HCT116 (cell line): ENCODE data around the gene ETV5. TPM values are rescaled to one million over a fixed set of nuclear protein-coding genes. Genes with fewer than 3 reads are reported as not detected.

ENCODE experiments used
- ATAC-seq: fragments of 200-7000 bp; cut with Tn5 transposase; 2 replicates; pipeline ENCODE4 v1.9.1; 2020; ENCODE audit warnings: mild to moderate bottlenecking, moderate library complexity
- BruUV-seq: library from RNA; stranded (reverse); fragments of 400-500 nt; replicated peaks from 2 replicates; lab custom pipeline; 2021; lab: Mats Ljungman, UMichigan
- CTCF ChIA-PET: fragments of 300-600 bp; sonication (Branson Sonifier 250); formaldehyde crosslinking; loops from one replicate; lab custom pipeline; 2021; ENCODE audit warnings: antibody characterized with exemption; lab: Charles Lee
- POLR2A ChIA-PET: fragments of 300-600, 350-600 bp; sonication (Branson Sonifier 250); formaldehyde crosslinking; loops from one replicate; lab custom pipeline; 2021; ENCODE audit warnings: antibody characterized with exemption; lab: Charles Lee
- RAD21 ChIA-PET, 2 experiments: fragments of 300-600 bp; sonication (Branson Sonifier 250); formaldehyde crosslinking; loops; one replicate each; lab custom pipeline; 2023; ENCODE audit warnings: low total read pairs in 2 of 2; ENCODE audit not compliant: uncharacterized antibody in 2 of 2, unreplicated experiment in 2 of 2, low non-redundant PET in 1 of 2; lab: Charles Lee
- DNase-seq: peaks from one replicate; pipeline ENCODE4 v3.0.0-alpha.2; 2010; ENCODE audit warnings: low read depth, low spot score
- H2AFZ ChIP-seq: fragments of 200-600 bp; shearing (Covaris generic), sonication (generic); 2 replicates; pipeline ENCODE4 v1.6.1; 2017; ENCODE audit warnings: low read depth, mixed run types, mixed read lengths, antibody characterized with exemption, low read length; ENCODE audit not compliant: poor library complexity, severe bottlenecking
- H3K27ac ChIP-seq: 2 replicates; pipeline ENCODE4 v1.5.1; 2012; ENCODE audit warnings: low read depth, low read length
- H3K27me3 ChIP-seq: fragments of 200-600 bp; sonication (generic); 2 replicates; pipeline ENCODE4 v1.6.1; 2016; ENCODE audit warnings: mixed run types, low read length, mixed read lengths; ENCODE audit not compliant: insufficient read depth
- H3K36me3 ChIP-seq, 2 experiments: fragments of 200-500 bp in 1 of 2; fragments of 200-600 bp in 1 of 2; sonication (Bioruptor generic) in 1 of 2; sonication (generic) in 1 of 2; 2 replicates each; pipeline versions ENCODE4 v1.5.1 to v1.6.1; 2014 to 2016; ENCODE audit warnings: low read length in 2 of 2, inconsistent platforms in 1 of 2, mixed read lengths in 1 of 2, mixed run types in 1 of 2; ENCODE audit not compliant: insufficient read depth in 2 of 2, control insufficient read depth in 1 of 2
- H3K4me1 ChIP-seq, 2 experiments: fragments of 200-600 bp in 1 of 2; sonication (generic) in 1 of 2; 2 replicates each; pipeline versions ENCODE4 v1.5.1 to v1.6.1; 2012 to 2017; ENCODE audit warnings: low read length in 2 of 2, inconsistent platforms in 1 of 2, mild to moderate bottlenecking in 1 of 2, mixed read lengths in 1 of 2, mixed run types in 1 of 2, moderate library complexity in 1 of 2; ENCODE audit not compliant: insufficient read depth in 2 of 2, control insufficient read depth in 1 of 2
- H3K4me2 ChIP-seq: fragments of 200-600 bp; sonication (generic); 2 replicates; pipeline ENCODE4 v1.6.1; 2017; ENCODE audit warnings: mixed run types, low read length, mixed read lengths
- H3K4me3 ChIP-seq, 2 experiments: fragments of 200-600 bp in 1 of 2; sonication (generic) in 1 of 2; replicated peaks in 1 of 2; 2 replicates each; pipeline ENCODE4 v1.5.1; 2011 to 2016; ENCODE audit warnings: low read length in 2 of 2, control low read depth in 1 of 2, low read depth in 1 of 2, mild to moderate bottlenecking in 1 of 2, mixed read lengths in 1 of 2, mixed run types in 1 of 2
- H3K79me2 ChIP-seq: fragments of 200-600 bp; sonication (generic); 2 replicates; pipeline ENCODE4 v1.6.1; 2017; ENCODE audit warnings: mild to moderate bottlenecking, mixed run types, low read length, moderate library complexity, mixed read lengths; ENCODE audit not compliant: insufficient read depth
- H3K9ac ChIP-seq: fragments of 200-600 bp; sonication (generic); 2 replicates; pipeline ENCODE4 v1.6.1; 2016; ENCODE audit warnings: low read length, mixed read lengths
- H3K9me2 ChIP-seq: fragments of 200-600 bp; sonication (generic), shearing (Covaris generic); 2 replicates; pipeline ENCODE4 v1.6.1; 2017; ENCODE audit warnings: mixed run types, mild to moderate bottlenecking, moderate library complexity; ENCODE audit not compliant: insufficient read depth
- H3K9me3 ChIP-seq, 2 experiments: fragments of 200-500 bp in 1 of 2; fragments of 200-600 bp in 1 of 2; sonication (Bioruptor generic) in 1 of 2; sonication (generic) in 1 of 2; 2 replicates each; pipeline ENCODE4 v1.6.1; 2014 to 2017; ENCODE audit warnings: low read length in 2 of 2, mixed read lengths in 2 of 2, inconsistent platforms in 1 of 2, low read depth in 1 of 2, mild to moderate bottlenecking in 1 of 2, mixed run types in 1 of 2, moderate library complexity in 1 of 2; ENCODE audit not compliant: control insufficient read depth in 1 of 2, insufficient read depth in 1 of 2
- H4K20me1 ChIP-seq: fragments of 200-600 bp; sonication (generic), shearing (Covaris generic); 2 replicates; pipeline ENCODE4 v1.6.1; 2017; ENCODE audit warnings: mixed run types, mild to moderate bottlenecking, moderate library complexity; ENCODE audit not compliant: insufficient read depth
- ATF3 ChIP-seq: IDR thresholded peaks from 2 replicates; pipeline ENCODE4 v1.6.1; 2012
- CEBPB ChIP-seq: IDR thresholded peaks from 2 replicates; pipeline ENCODE4 v1.6.1; 2012; ENCODE audit warnings: low read depth
- CTCF ChIP-seq, 3 experiments: fragments of 200-600 bp in 1 of 3; sonication (generic) in 1 of 3; IDR thresholded peaks in 2 of 3; conservative IDR thresholded peaks in 1 of 3; 2 replicates each; pipeline ENCODE4 v1.5.1; 2012 to 2017; ENCODE audit warnings: low read depth in 2 of 3, low read length in 2 of 3, antibody characterized with exemption in 1 of 3, borderline replicate concordance in 1 of 3, control low read depth in 1 of 3, mild to moderate bottlenecking in 1 of 3, mixed read lengths in 1 of 3, mixed run types in 1 of 3, moderate library complexity in 1 of 3; ENCODE audit not compliant: insufficient read depth in 1 of 3
- EGR1 ChIP-seq: IDR thresholded peaks from 2 replicates; pipeline ENCODE4 v1.6.1; 2012; ENCODE audit warnings: low read depth
- EZH2phosphoT487 ChIP-seq: fragments of 200-600 bp; IDR thresholded peaks from 2 replicates; pipeline ENCODE4 v1.6.1; 2018; ENCODE audit warnings: antibody characterized with exemption, borderline replicate concordance
- FOSL1 ChIP-seq: IDR thresholded peaks from 2 replicates; pipeline ENCODE4 v1.6.1; 2012; ENCODE audit warnings: low read depth
- JUND ChIP-seq: IDR thresholded peaks from 2 replicates; pipeline ENCODE4 v1.6.1; 2012
- MAX ChIP-seq: IDR thresholded peaks from 2 replicates; pipeline ENCODE4 v1.6.1; 2012
- POLR2AphosphoS5 ChIP-seq: IDR thresholded peaks from 2 replicates; pipeline ENCODE4 v1.6.1; 2011; ENCODE audit warnings: mild to moderate bottlenecking, low read depth, low read length, moderate library complexity
- RAD21 ChIP-seq: IDR thresholded peaks from 2 replicates; pipeline ENCODE4 v1.6.1; 2012; ENCODE audit warnings: low read depth, mild to moderate bottlenecking
- REST ChIP-seq: IDR thresholded peaks from 2 replicates; pipeline ENCODE4 v1.6.1; 2012; ENCODE audit warnings: low read depth
- SIN3A ChIP-seq: IDR thresholded peaks from 2 replicates; pipeline ENCODE4 v1.6.1; 2012; ENCODE audit warnings: low read depth
- SP1 ChIP-seq: IDR thresholded peaks from 2 replicates; pipeline ENCODE4 v1.6.1; 2012; ENCODE audit warnings: low read depth
- TCF7L2 ChIP-seq: IDR thresholded peaks from 2 replicates; pipeline ENCODE4 v1.7.0; 2011; ENCODE audit warnings: borderline replicate concordance, inconsistent platforms; ENCODE audit not compliant: insufficient read depth, insufficient read length; ENCODE audit errors: extremely low read depth
- YY1 ChIP-seq: IDR thresholded peaks from 2 replicates; pipeline ENCODE4 v1.6.1; 2011; ENCODE audit warnings: low read length, low read depth, moderate library complexity, mild to moderate bottlenecking; ENCODE audit not compliant: insufficient replicate concordance; ENCODE audit errors: extremely low read depth
- ZFX ChIP-seq: fragments of 450-650 bp; IDR thresholded peaks from 2 replicates; pipeline ENCODE4 v1.6.1; 2017
- ZNF274 ChIP-seq: fragments of 200-500 bp; sonication (Bioruptor generic); IDR thresholded peaks from 2 replicates; pipeline ENCODE4 v1.6.1; 2014; ENCODE audit warnings: mild to moderate bottlenecking, low read depth, low read length, inconsistent platforms
- intact Hi-C: fragments of 100-400 bp; cut with micrococcal nuclease; formaldehyde crosslinking; loops from 2 replicates; pipeline ENCODE4 v1.10.0; 2022
- total RNA-seq: library from RNA; stranded (reverse); gene quantifications from one replicate; pipeline ENCODE4 v1.2.1, GENCODE V29; 2021; ENCODE audit not compliant: unreplicated experiment

Gene ETV5
- total RNA-seq, 1 experiment from 2014 or later, result 89.7 TPM

- RAD21 ChIA-PET, result no interaction called here
- POLR2A ChIA-PET, result no interaction called here
Measured at GRCh38 chr3:186093271-186093900, 15.5 kb downstream of the ETV5 start.

More at GRCh38 chr3:186093271-186093900, 15.5 kb downstream of the ETV5 start:
- TF ChIP-seq ZNF274, result no peak
- TF ChIP-seq SIN3A, result no peak
- TF ChIP-seq ZFX, result no peak
- no peak for TF ChIP-seq REST
- TF ChIP-seq SP1, result no peak
- TF ChIP-seq POLR2AphosphoS5, result no peak
- no peak for TF ChIP-seq MAX
- no peak for TF ChIP-seq EZH2phosphoT487
- no peak for TF ChIP-seq YY1
- TF ChIP-seq TCF7L2, result no peak
- TF ChIP-seq RAD21, result no peak
- TF ChIP-seq CTCF (IDR thresholded peaks at IDR 0.05 in 2 of 3, conservative IDR thresholded peaks at IDR 0.05 in 1 of 3; ENCODE audit: borderline replicate concordance in 1 of 3, insufficient read depth in 1 of 3, low read depth in 2 of 3, low read length in 2 of 3), result no peak
- no peak for TF ChIP-seq EGR1
- no peak for TF ChIP-seq FOSL1
- TF ChIP-seq CEBPB, result no peak
- no peak for TF ChIP-seq ATF3
- TF ChIP-seq JUND, result no peak
- no peaks in the 10 kb centered on the region for H3K27me3 ChIP-seq
- H3K4me3 ChIP-seq, result no peak overlapping the region
- H3K79me2 ChIP-seq, result no peaks in the 10 kb centered on the region
- H3K9ac ChIP-seq, result no peak overlapping the region
- no peaks in the 10 kb centered on the region for H4K20me1 ChIP-seq
- no peak overlapping the region for H3K4me2 ChIP-seq
- peaks cover 12 to 13% of the 10 kb centered on the region in 2 experiments for H3K4me1 ChIP-seq
- H3K27ac ChIP-seq, result no peak overlapping the region
- ATAC-seq (no peak), DNase-seq (no peak)
- BruUV-seq, result no TSS peak
- no peaks in the 10 kb centered on the region; a peak in 2 of 4 replicates for H3K36me3 ChIP-seq
- no peaks in the 10 kb centered on the region for H3K9me2 ChIP-seq
- H2AFZ ChIP-seq, result no peak overlapping the region
- intact Hi-C loops, result no loop called here
- CTCF ChIA-PET, result no interaction called here
- no peaks in the 10 kb centered on the region for H3K9me3 ChIP-seq
